Upper lobe of right lung (tissue), 1 donor: Measurements from ENCODE around the gene TAAR5. TPM values are rescaled to one million over a fixed set of nuclear protein-coding genes. Genes with fewer than 3 reads are reported as not detected.
"Not testable (repeated sequence)": the region's sequence is repeated elsewhere in the genome, so short reads cannot be mapped to it uniquely, and the experiment has no call there.

Source experiments
- ATAC-seq: fragments of 200-7000 bp; cut with Tn5 transposase; one replicate; pipeline ENCODE4 v1.9.1; 2020; ENCODE audit warnings: mild to moderate bottlenecking, moderate library complexity
- DNase-seq: peaks from one replicate; pipeline ENCODE4 v3.0.0-alpha.2; 2020
- H3K27ac ChIP-seq: fragments of 200-600 bp; one replicate; pipeline ENCODE4 v1.8.0; 2022
- H3K27me3 ChIP-seq: fragments of 200-600 bp; one replicate; pipeline ENCODE4 v1.8.0; 2022; ENCODE audit warnings: mild to moderate bottlenecking
- H3K36me3 ChIP-seq: fragments of 200-600 bp; one replicate; pipeline ENCODE4 v1.8.0; 2022
- H3K4me1 ChIP-seq: fragments of 200-600 bp; one replicate; pipeline ENCODE4 v1.8.0; 2022
- H3K4me3 ChIP-seq: fragments of 200-600 bp; one replicate; pipeline ENCODE4 v1.8.0; 2022; ENCODE audit warnings: mild to moderate bottlenecking
- H3K9me3 ChIP-seq: fragments of 200-600 bp; one replicate; pipeline ENCODE4 v1.8.0; 2022
- CTCF ChIP-seq: fragments of 200-600 bp; IDR thresholded peaks from one replicate; pipeline ENCODE4 v1.8.0; 2022; ENCODE audit warnings: antibody characterized with exemption
- intact Hi-C: fragments of 100-400 bp; cut with DNase I; formaldehyde crosslinking; loops from one replicate; pipeline ENCODE4 v1.11.0; 2022
- total RNA-seq: library from RNA; stranded (reverse); fragmentation: NEBNext Ultra II Directional; extraction: Animal tissue kit (Norgen Biotek cat#: 25700); gene quantifications from one replicate; pipeline ENCODE4 v1.2.1, GENCODE V29; 2021
- donor health status: DM: no; HTN: yes; CAD: no; lungs with severe emphysema.

The TAAR5 gene
- total RNA-seq, 1 donor from 2014 or later = not detected

- ATAC-seq = no peak
- TF ChIP-seq CTCF = no peak
- no peaks in the 10 kb centered on the region for H3K4me1 ChIP-seq
- intact Hi-C loops = no loop called here
- H3K4me3 ChIP-seq = no peak overlapping the region
- no peak overlapping the region for H3K27ac ChIP-seq
- H3K27me3 ChIP-seq = no peaks in the 10 kb centered on the region
- H3K36me3 ChIP-seq = no peaks in the 10 kb centered on the region
- no peak for DNase-seq
- no peaks in the 10 kb centered on the region for H3K9me3 ChIP-seq
Observed at GRCh38 chr6:132607544-132608233, 18.1 kb upstream of the TAAR5 start.

GRCh38 chr6:132604635-132605152, 15.2 kb upstream of the TAAR5 start:
- H3K9me3 ChIP-seq = no peaks in the 10 kb centered on the region
- no peak for TF ChIP-seq CTCF
- no peak for DNase-seq
- no peak overlapping the region for H3K4me3 ChIP-seq
- H3K27me3 ChIP-seq = peaks cover 5% of the 10 kb centered on the region
- H3K4me1 ChIP-seq = no peaks in the 10 kb centered on the region
- ATAC-seq = no peak
- intact Hi-C loops = no loop called here
- no peaks in the 10 kb centered on the region for H3K36me3 ChIP-seq
- no peak overlapping the region for H3K27ac ChIP-seq

DNA sequence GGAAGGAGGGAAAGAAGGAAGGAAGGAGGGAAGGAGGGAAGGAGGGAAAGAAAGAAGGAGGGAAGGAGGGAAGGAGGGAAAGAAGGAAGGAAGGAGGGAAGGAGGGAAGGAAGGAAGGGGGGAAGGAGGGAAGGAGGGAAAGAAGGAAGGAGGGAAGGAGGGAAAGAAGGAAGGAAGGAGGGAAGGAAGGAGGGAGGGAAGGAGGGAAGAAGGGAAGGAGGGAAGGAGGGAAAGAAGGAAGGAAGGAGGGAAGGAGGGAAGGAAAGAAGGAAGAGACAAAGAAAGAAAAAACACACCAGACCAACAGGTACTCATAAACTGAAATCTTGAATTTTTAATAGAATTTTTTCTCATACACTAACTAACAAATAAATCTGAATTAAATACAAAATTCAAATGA, 11.4 kb upstream of the TAAR5 start:
- H3K4me1 ChIP-seq, H3K9me3 ChIP-seq, H3K36me3 ChIP-seq, H3K27ac ChIP-seq, ATAC-seq, H3K27me3 ChIP-seq, DNase-seq, intact Hi-C loops, H3K4me3 ChIP-seq: not testable (repeated sequence)

GRCh38 chr6:132598473-132598872, 8.9 kb upstream of the TAAR5 start:
- Histone ChIP-seq H3K27me3 (peaks cover 9% of the 10 kb centered on the region), H3K9me3 (no peaks in the 10 kb centered on the region), H3K4me1 (no peaks in the 10 kb centered on the region), H3K36me3 (no peaks in the 10 kb centered on the region), H3K4me3 (no peak overlapping the region), H3K27ac (no peak overlapping the region)
- intact Hi-C loops = no loop called here
- peak; percentile 17 for TF ChIP-seq CTCF
- DNase-seq = no peak
- ATAC-seq = peak; percentile 58

GRCh38 chr6:132596201-132596600, 6.7 kb upstream of the TAAR5 start:
- H3K9me3 ChIP-seq = no peaks in the 10 kb centered on the region
- ATAC-seq = no peak
- H3K4me3 ChIP-seq = no peak overlapping the region
- no peak for DNase-seq
- no peak overlapping the region for H3K27ac ChIP-seq
- intact Hi-C loops = no loop called here
- H3K36me3 ChIP-seq = no peaks in the 10 kb centered on the region
- TF ChIP-seq CTCF = no peak
- H3K27me3 ChIP-seq = peaks cover 9% of the 10 kb centered on the region
- no peaks in the 10 kb centered on the region for H3K4me1 ChIP-seq

DNA sequence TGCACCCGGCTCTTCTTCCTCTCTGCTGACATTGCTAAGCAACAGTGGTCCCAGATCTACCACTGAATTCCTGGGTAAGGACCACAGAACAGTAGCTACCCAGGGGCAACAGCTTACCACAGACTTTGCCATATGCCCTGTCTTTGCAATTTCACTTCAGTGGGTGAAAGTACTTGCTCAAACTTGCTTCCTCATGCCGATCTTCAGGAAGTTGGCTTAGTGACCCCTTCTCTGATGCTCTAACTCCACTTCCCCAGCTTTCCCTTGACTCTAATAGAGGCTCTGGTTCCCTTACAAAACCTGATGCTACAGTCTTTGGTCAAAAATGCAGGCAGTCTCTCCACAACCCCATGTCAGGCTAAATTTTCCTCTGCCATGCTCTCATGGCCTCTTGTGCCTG, 3.3 kb upstream of the TAAR5 start:
- DNase-seq = no peak
- no peaks in the 10 kb centered on the region for H3K36me3 ChIP-seq
- TF ChIP-seq CTCF = no peak
- no peaks in the 10 kb centered on the region for H3K27me3 ChIP-seq
- no peak overlapping the region for H3K27ac ChIP-seq
- no peaks in the 10 kb centered on the region for H3K9me3 ChIP-seq
- intact Hi-C loops = no loop called here
- H3K4me1 ChIP-seq = no peaks in the 10 kb centered on the region
- ATAC-seq = peak; percentile 85
- no peak overlapping the region for H3K4me3 ChIP-seq
